GM21360 (cell line): ENCODE results near the gene ADAMTS17.

Experiments used
- ATAC-seq: cut with Tn5 transposase; IDR thresholded peaks from one replicate; pipeline ENCODE4 v1.9.1; 2021; ENCODE audit warnings: mild to moderate bottlenecking, moderate library complexity; ENCODE audit not compliant: unreplicated experiment

The ADAMTS17 gene

DNA sequence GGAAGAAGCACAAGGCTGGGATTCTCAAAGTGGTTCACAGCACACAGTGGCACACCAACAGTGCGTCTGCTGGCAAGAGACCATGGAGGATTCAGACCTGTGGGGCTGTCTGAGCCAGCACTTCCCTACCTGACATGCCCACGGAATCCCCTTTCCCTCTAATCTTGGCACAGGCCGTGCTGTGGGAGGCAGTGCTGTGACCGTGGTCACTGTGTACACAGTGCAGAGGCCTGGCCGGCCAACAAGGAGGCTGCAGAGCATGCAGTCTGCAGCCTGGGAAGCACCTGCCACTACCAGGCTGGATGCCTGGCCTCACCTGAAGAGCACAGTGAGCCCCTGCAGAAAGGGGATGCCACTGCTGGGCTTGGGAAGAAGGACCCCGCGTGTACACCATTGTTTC is 307.6 kb downstream of the ADAMTS17 start:
- ATAC-seq, result no peak

- ATAC-seq, result no peak
These were observed 308.5 kb downstream of the ADAMTS17 start for GRCh38 chr15:100033140-100033857.

DNA sequence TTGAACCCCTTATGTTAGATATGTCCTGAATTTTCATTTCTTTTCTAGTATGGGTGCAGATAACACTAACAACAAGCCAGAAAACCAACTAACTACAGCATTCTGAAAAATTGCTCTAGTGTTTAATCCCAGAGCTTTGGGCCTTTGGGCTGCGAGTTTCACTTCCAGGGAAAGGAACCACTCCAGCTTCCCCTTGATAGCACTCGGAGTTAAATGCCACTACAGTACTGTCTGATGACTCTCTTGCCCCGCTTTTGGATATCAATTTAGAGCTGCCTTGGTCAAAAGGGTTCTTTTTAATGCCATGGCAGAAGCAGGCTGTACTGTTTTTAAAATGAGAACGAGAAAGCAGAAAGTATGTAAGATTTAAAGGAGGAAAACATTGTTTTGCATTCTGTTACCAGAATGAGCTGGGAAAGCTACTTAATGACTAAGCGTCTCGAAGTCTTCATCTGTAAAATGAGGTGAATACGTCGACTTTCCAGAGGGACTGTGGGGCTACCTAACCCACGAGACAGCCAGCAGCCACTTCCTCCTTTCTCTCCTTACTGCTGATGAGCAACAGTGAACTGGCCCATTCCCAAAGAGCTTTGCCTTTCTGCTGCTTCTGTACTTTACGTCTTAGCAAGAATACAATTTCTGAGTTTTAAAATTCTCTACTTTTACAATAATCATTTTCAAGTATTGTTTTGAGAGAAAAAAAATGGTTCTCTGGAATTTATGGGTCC is 309.3 kb downstream of the ADAMTS17 start:
- ATAC-seq, result no peak

GRCh38 chr15:100031665-100032357 is 310.0 kb downstream of the ADAMTS17 start:
- ATAC-seq, result no peak

DNA sequence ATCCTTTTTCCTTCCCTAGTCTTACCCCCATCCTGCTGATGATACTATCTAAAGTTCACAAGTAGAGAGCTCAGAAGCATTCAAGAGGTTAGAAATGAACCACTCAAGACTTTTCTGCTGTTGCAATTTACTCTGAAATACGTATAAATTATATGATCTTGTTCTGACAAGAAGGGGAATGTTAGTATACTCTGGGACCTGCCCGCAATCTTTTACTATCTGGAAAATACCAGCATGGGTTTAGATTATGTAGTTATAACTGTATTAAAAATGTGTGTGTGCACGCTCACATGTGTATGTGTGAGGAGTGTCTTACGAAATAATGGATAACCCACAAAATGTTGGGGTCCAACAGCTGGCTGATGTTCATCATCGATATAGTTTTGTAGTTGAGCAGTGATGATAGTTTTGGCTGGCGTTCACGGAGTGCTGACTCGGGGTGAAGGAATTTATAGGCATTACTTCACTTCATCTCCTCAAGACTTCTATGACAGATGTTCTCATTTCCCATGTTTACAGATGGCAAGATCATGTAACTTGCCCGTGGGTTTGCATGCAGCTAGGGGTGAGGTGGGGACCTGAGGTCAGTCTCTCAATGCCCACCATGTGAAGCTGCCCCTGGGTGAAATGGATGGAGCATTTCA is 311.1 kb downstream of the ADAMTS17 start:
- ATAC-seq, result no peak

GRCh38 chr15:100029868-100030479 is 311.8 kb downstream of the ADAMTS17 start:
- no peak for ATAC-seq

- no peak for ATAC-seq
These were observed 312.7 kb downstream of the ADAMTS17 start for GRCh38 chr15:100029045-100029444.

DNA sequence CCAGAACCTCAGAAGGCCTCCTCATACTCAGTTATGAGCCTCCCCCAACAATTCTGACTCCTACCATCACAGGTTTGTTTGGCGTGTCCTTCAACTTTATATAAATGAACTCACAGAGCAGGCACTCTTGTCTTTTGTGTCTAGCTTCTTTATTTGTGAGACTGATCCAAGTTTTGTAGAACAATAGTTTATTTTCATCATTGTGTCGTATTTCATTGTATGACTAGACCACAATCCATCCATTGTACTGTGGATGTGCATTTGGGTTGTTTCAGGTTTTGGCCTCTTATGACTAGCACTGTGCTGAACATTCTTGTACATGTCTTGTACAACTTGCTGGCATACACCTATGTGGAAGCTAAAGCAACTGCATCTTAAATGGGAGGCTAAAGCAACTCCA is 315.7 kb downstream of the ADAMTS17 start:
- no peak for ATAC-seq

GRCh38 chr15:100022806-100023205 is 319.0 kb downstream of the ADAMTS17 start:
- ATAC-seq, result no peak

DNA sequence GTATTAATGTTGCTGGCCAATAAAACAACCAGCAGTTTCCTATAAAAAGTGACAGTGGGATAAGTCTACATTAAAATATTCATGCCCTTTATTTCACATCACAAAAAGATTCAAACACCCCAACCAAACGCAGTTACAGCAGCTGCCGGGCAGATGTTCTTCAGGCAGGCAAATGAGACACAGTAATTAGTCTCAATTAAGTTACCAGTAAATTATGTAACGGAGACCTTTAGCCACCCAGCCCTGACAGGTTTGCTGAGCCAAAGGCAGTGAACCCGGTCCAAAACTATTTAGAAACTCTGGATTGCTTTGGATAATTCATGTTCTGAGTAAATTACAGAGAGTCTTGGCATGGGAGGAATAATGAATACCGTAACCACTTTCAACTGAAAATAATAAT is 319.4 kb downstream of the ADAMTS17 start:
- ATAC-seq, result no peak

- ATAC-seq, result no peak
These were observed 320.1 kb downstream of the ADAMTS17 start for GRCh38 chr15:100021653-100022052.

DNA sequence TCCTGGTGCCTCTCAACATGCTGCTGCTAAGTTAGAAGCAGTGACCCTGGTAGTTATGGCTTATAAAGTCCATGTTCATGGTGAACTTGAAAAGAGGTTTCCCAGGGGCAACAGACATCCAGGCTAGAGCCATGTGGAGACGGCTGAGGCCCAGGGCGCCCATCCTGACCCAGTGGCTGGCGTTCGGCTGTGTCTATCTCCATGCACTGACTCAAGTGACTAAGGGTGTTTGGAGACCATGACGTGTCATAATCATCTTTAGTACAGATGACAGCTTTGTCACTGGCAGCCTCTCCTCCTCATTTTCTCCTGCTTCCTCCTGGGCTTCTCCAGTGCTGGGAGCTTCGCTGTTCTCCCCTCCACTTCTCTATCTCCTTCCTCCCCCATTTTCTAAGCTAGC is 321.2 kb downstream of the ADAMTS17 start:
- ATAC-seq, result no peak

DNA sequence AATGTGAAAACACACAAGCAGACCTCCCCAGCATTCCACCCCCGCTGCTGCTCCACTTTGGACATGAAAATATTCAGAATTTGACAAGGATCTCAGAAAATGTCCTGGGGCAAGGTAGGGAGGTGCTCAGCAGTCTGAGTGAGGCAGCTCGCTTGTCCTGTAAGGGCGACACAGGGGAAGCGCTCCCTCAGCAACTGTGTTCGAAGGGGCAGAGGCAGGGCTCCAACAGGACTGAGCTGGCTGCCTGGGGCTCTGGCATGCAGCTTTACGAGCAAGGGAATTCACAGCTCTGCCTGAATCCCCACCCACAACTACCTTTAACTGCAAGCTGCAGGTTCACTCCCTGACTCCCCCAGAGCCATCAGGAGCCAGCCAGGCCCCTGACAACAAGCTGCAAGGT is 321.6 kb downstream of the ADAMTS17 start:
- ATAC-seq, result no peak

- ATAC-seq, result no peak
These were observed 322.2 kb downstream of the ADAMTS17 start for GRCh38 chr15:100019601-100020000.

DNA sequence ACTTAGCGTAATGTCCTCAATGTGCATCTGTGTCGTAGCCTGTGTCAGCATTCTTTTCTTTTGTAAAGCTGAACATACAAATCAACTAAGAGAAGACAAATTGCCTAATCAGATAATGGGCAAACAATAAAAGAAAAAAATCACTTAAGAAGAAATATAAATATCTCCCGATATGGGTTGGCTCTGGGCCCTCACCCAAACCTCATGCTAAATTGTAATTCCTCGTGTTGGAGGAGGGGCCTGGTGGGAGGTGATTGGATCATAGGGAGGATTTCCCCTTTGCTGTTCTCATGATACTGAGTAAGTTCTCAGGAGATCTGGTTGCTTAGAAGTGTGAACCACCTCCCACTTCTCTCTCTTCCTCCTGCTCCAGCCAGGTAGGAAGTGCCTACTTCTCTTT is 323.6 kb downstream of the ADAMTS17 start:
- no peak for ATAC-seq

DNA sequence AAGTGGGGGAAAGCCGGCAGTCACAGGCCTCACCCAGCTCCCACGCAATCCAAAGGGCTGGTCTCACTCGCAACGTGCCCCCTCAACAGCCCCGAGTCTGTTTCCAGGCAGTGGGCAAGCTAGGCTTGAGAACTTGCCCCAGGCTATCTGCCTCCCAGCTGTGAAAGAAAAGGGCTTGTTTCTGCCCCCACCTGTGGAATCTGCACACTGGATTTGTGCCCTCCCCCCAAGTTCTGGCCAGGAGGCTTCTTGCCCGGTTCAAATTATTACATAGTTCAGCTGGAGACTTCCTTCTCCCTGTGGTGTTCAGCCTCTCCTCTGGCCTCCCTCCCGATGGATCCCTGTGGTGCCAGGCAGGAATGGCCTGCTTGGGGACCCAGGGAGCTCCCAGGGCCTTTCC is 324.6 kb downstream of the ADAMTS17 start:
- ATAC-seq, result no peak

- no peak for ATAC-seq
These were observed 325.1 kb downstream of the ADAMTS17 start for GRCh38 chr15:100016632-100017031.

GRCh38 chr15:100011235-100011634 is 330.5 kb downstream of the ADAMTS17 start:
- ATAC-seq, result no peak

GRCh38 chr15:100009372-100009771 is 332.4 kb downstream of the ADAMTS17 start:
- no peak for ATAC-seq

- no peak for ATAC-seq
These were observed 333.5 kb downstream of the ADAMTS17 start for GRCh38 chr15:100008258-100008657.

DNA sequence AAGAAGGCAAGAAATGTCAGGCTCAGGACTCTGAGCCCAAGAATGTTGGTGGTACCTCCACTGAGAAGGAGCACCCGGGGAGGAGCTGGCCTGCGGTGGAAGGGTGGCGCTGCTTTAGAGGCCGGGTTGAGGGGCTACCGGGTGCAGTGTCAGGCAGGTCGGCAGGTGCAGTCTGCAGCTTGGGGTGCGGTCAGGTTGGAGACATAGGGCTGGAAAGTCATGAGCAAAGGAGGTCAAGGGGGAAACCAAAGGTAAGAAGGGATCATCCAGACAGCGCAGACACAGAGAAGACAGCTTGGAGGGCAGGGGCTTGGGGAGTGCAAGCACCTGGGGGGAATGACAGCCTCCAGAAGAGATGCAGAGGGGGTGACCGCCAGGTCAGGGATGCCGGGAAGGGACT is 334.2 kb downstream of the ADAMTS17 start:
- no peak for ATAC-seq
